ENCODE data around the gene AAK1.

The AAK1 gene

DNA sequence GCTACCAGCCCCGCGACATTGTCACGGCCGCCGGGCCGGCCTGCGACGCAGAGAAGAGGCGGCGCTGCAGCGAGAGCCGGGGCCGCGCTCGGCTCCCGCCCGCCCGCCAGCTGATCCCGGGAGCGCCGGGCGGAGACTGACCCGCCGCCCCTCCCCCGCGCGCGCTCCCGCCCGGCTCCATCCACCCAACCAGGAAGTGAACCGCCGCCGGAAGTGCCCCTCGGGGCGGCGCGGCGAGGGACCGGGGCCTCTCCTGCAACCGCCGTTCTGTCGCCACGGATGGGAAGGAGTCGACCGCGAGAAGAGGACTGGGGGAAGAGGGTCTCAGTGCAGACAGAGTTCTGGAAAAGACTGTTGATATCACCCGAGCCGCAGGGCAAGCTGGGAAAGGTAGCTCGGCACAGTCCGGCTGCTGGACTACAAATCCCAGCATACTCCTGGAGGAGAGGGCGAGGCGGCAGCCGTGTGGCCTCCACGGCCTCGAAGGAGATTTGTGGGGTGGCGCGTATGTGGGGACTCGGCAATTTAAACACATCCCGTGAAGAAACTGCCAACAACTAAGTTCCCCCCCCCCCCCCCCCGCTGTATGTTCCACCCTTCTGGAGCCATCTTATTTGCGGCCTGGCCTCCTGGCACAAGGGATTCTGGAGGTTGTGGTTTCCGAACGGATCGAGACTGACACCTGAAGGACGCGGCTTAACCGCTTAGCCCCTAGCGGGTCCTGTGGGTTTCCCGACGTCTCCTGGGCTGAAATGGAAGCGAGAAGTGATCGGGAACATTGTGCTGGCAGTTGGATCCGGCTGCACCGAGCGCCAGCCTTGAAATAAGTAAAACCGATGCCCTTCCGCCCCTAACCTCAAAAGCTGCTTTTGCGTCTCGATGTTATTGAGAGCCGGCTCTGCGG is at the start of gene AAK1:
Gene AAK1, minus strand, starts transcription at position 138 of the 904 bp plus-strand sequence. CDS start 699 bp downstream, outside the sequence.
- peak within 1 kb of the TSS; percentile 84 for H3K4me3 ChIP-seq (ENCODE audit: low read depth, low read length)
- DNase-seq (ENCODE audit: low read depth), result peak; percentile 96
- TF ChIP-seq, protein P1, sequence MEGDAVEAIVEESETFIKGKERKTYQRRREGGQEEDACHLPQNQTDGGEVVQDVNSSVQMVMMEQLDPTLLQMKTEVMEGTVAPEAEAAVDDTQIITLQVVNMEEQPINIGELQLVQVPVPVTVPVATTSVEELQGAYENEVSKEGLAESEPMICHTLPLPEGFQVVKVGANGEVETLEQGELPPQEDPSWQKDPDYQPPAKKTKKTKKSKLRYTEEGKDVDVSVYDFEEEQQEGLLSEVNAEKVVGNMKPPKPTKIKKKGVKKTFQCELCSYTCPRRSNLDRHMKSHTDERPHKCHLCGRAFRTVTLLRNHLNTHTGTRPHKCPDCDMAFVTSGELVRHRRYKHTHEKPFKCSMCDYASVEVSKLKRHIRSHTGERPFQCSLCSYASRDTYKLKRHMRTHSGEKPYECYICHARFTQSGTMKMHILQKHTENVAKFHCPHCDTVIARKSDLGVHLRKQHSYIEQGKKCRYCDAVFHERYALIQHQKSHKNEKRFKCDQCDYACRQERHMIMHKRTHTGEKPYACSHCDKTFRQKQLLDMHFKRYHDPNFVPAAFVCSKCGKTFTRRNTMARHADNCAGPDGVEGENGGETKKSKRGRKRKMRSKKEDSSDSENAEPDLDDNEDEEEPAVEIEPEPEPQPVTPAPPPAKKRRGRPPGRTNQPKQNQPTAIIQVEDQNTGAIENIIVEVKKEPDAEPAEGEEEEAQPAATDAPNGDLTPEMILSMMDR (IDR thresholded peaks at IDR 0.05; ENCODE audit: low read depth, low read length), result no peak
- peak; percentile 74 for TF ChIP-seq POLR2A (IDR thresholded peaks at IDR 0.05; ENCODE audit: extremely low read depth, insufficient read length)
- no peak; the same call in 1 of the 2 replicates for TF ChIP-seq MYC (IDR thresholded peaks at IDR 0.05; ENCODE audit: low read depth, low read length)
- TF ChIP-seq, protein P2, sequence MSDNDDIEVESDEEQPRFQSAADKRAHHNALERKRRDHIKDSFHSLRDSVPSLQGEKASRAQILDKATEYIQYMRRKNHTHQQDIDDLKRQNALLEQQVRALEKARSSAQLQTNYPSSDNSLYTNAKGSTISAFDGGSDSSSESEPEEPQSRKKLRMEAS (IDR thresholded peaks at IDR 0.05; ENCODE audit: low read depth, low read length), result peak; percentile 28; the same call in 1 of the 2 replicates

GRCh38 chr2:69692424-69692823 is 48.9 kb upstream of the AAK1 start:
- TF ChIP-seq, protein P1 (IDR thresholded peaks at IDR 0.05; ENCODE audit: low read depth, low read length), result no peak
- TF ChIP-seq POLR2A (IDR thresholded peaks at IDR 0.05; ENCODE audit: extremely low read depth, insufficient read length), result no peak
- TF ChIP-seq, protein P2 (IDR thresholded peaks at IDR 0.05; ENCODE audit: low read depth, low read length), result no peak
- no peak for TF ChIP-seq MYC (IDR thresholded peaks at IDR 0.05; ENCODE audit: low read depth, low read length)
- H3K4me3 ChIP-seq (ENCODE audit: low read depth, low read length), result no peak overlapping the region
- DNase-seq (ENCODE audit: low read depth), result no peak

DNA sequence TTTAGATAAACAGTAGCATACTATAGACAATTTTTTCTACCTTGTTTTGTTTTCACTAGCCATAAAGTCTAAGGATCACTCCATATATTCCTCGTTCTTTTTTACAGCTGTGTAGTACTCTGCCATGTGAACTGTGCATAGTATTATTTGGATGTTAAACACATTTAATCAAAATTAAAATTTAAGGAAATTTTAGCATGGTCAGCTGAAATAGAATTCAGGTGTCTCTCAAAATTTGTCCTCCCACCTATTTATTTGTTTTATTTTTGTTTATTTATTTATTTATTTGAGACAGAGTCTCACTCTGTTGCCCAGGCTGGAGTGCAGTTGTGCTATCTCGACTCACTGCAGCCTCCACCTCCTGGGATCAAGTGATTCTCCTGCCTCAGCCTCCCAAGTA is 46.4 kb upstream of the AAK1 start:
- no peak for DNase-seq (ENCODE audit: low read depth)
- H3K4me3 ChIP-seq (ENCODE audit: low read depth, low read length), result no peak overlapping the region
- no peak for TF ChIP-seq POLR2A (IDR thresholded peaks at IDR 0.05; ENCODE audit: extremely low read depth, insufficient read length)
- TF ChIP-seq, protein P1 (IDR thresholded peaks at IDR 0.05; ENCODE audit: low read depth, low read length), result no peak
- TF ChIP-seq, protein P2 (IDR thresholded peaks at IDR 0.05; ENCODE audit: low read depth, low read length), result no peak
- TF ChIP-seq MYC (IDR thresholded peaks at IDR 0.05; ENCODE audit: low read depth, low read length), result no peak

- H3K4me3 ChIP-seq (ENCODE audit: low read depth, low read length), result no peak overlapping the region
- TF ChIP-seq, protein P2 (IDR thresholded peaks at IDR 0.05; ENCODE audit: low read depth, low read length), result no peak
- TF ChIP-seq MYC (IDR thresholded peaks at IDR 0.05; ENCODE audit: low read depth, low read length), result no peak
- TF ChIP-seq, protein P1 (IDR thresholded peaks at IDR 0.05; ENCODE audit: low read depth, low read length), result no peak
- TF ChIP-seq POLR2A (IDR thresholded peaks at IDR 0.05; ENCODE audit: extremely low read depth, insufficient read length), result no peak
- no peak for DNase-seq (ENCODE audit: low read depth)
These were observed 45.9 kb upstream of the AAK1 start for GRCh38 chr2:69689466-69689865.

DNA sequence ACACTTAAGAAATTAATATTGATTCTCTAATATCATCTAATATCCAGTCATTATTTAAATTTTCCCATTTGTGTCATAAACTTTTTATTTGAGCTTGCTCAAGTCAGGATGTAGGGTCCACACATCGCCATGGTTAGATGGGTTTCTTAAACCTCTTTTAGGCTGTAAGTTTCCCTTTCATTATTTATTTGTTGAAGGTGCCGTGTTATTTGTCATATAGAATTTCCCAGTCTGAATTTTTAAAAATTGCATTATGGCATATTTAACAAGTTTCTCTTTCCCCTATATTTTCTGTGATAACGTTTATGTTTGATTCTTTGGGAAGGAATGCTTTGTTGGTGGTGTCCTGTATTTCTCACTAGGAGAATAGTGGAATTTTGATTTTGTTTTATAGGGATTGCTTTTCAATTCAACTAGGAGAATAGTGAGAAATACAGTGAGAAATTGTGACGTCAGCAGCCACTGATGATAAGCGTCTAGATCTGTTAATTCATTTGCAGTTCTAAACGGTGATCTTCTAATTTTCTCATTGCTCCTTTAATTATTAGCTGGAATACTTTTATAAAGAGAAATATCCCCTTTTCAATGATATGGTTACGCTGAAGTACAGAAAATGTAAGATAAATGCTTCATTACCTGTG is 44.6 kb upstream of the AAK1 start:
- no peak for DNase-seq (ENCODE audit: low read depth)
- TF ChIP-seq, protein P1 (IDR thresholded peaks at IDR 0.05; ENCODE audit: low read depth, low read length), result no peak
- TF ChIP-seq POLR2A (IDR thresholded peaks at IDR 0.05; ENCODE audit: extremely low read depth, insufficient read length), result no peak
- no peak for TF ChIP-seq MYC (IDR thresholded peaks at IDR 0.05; ENCODE audit: low read depth, low read length)
- TF ChIP-seq, protein P2 (IDR thresholded peaks at IDR 0.05; ENCODE audit: low read depth, low read length), result no peak
- no peak overlapping the region for H3K4me3 ChIP-seq (ENCODE audit: low read depth, low read length)

Data from NB4 (cell line).